Mammary epithelial cell (primary cell): Measurements from ENCODE around the gene SRR.

ENCODE experiments used
- CTCF ChIP-seq, 2 donors: IDR thresholded peaks in 1 of 2; conservative IDR thresholded peaks in 1 of 2; 2 replicates each; pipeline ENCODE4 v1.5.1; 2011 to 2012; ENCODE audit warnings: inconsistent platforms in 2 of 2, low read length in 2 of 2, mild to moderate bottlenecking in 2 of 2, control low read depth in 1 of 2, low read depth in 1 of 2; ENCODE audit not compliant: insufficient read depth in 1 of 2; ENCODE audit errors: extremely low read depth in 1 of 2
- EZH2 ChIP-seq: IDR thresholded peaks from 2 replicates; pipeline ENCODE4 v1.6.1; 2012; ENCODE audit warnings: low read length, inconsistent platforms, borderline replicate concordance

- TF ChIP-seq CTCF (conservative IDR thresholded peaks at IDR 0.05 in 1 of 2, IDR thresholded peaks at IDR 0.05 in 1 of 2; ENCODE audit: extremely low read depth in 1 of 2, insufficient read depth in 1 of 2, low read depth in 1 of 2, low read length in 2 of 2): peak in 1 of 2 donors; percentile 4
- no peak for TF ChIP-seq EZH2
These were observed 65.9 kb downstream of the SRR start for GRCh38 chr17:2369551-2370210.
